Ascending aorta (tissue), 2 donors: ENCODE measurements around the gene CLASP1. TPM values are rescaled to one million over a fixed set of nuclear protein-coding genes. Genes with fewer than 3 reads are reported as not detected.

Source experiments
- DNase-seq, 2 donors: peaks; one replicate each; pipeline ENCODE4 v3.0.0-alpha.2; 2019; ENCODE audit warnings: low spot score in 2 of 2
- H3K27ac ChIP-seq, 2 donors: fragments of 200-600 bp; sonication (generic); one replicate each; pipeline ENCODE4 v1.5.1; 2016 to 2017; ENCODE audit warnings: mild to moderate bottlenecking in 1 of 2
- H3K27me3 ChIP-seq: fragments of 200-600 bp; sonication (generic); one replicate; pipeline ENCODE4 v1.5.1; 2017
- H3K36me3 ChIP-seq, 2 donors: fragments of 200-600 bp; sonication (generic); one replicate each; pipeline ENCODE4 v1.5.1; 2016
- H3K4me1 ChIP-seq, 2 donors: fragments of 200-600 bp; sonication (generic); one replicate each; pipeline ENCODE4 v1.5.1; 2016 to 2017; ENCODE audit warnings: mild to moderate bottlenecking in 1 of 2
- H3K4me3 ChIP-seq, 2 donors: fragments of 200-600 bp; sonication (generic); one replicate each; pipeline ENCODE4 v1.5.1; 2016 to 2017; ENCODE audit warnings: mild to moderate bottlenecking in 1 of 2
- H3K9me3 ChIP-seq, 2 donors: fragments of 200-600 bp; sonication (generic); one replicate each; pipeline ENCODE4 v1.5.1; 2016
- intact Hi-C: fragments of 100-400 bp; cut with DNase I; formaldehyde crosslinking; loops from one replicate; pipeline ENCODE4 v1.15.1; 2023
- total RNA-seq: library from RNA; depleted of rRNA; stranded (reverse); fragments of >200 nt; gene quantifications from one replicate; pipeline ENCODE4 v1.1.0, GENCODE V29; 2016
- TF ChIP-seq, protein P1 (sequence below), 3 experiments: fragments of 200-600 bp in 2 of 3; fragments of 450-650 bp in 1 of 3; sonication (generic) in 2 of 3; IDR thresholded peaks; one replicate each; pipeline ENCODE4 v1.5.1; 2016 to 2019; ENCODE audit warnings: antibody characterized with exemption in 3 of 3, mild to moderate bottlenecking in 1 of 3, moderate library complexity in 1 of 3

The CLASP1 gene
- total RNA-seq, 1 donor from 2014 or later = 78.0 TPM

DNA sequence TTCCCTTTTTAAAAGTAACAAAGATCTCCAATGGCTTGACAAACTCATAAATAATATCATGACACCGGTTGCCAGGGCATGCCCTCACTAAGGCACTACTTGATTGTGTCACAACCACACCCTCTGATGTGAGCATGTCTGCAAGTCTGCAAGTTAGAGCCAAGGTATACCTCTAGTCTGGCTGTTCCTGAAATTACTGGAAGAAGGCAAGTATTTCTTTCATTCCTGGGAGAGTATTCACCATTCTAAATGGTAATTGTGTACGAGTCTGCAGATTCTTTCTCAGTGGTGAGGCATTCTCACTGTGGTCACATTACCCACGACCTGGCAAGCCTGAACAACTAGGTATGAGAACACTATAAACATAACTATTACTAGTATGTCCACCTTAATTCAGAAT, 144.3 kb downstream of the CLASP1 start:
- H3K27ac ChIP-seq = no peak overlapping the region
- H3K27me3 ChIP-seq = no peaks in the 10 kb centered on the region
- TF ChIP-seq, protein P1, sequence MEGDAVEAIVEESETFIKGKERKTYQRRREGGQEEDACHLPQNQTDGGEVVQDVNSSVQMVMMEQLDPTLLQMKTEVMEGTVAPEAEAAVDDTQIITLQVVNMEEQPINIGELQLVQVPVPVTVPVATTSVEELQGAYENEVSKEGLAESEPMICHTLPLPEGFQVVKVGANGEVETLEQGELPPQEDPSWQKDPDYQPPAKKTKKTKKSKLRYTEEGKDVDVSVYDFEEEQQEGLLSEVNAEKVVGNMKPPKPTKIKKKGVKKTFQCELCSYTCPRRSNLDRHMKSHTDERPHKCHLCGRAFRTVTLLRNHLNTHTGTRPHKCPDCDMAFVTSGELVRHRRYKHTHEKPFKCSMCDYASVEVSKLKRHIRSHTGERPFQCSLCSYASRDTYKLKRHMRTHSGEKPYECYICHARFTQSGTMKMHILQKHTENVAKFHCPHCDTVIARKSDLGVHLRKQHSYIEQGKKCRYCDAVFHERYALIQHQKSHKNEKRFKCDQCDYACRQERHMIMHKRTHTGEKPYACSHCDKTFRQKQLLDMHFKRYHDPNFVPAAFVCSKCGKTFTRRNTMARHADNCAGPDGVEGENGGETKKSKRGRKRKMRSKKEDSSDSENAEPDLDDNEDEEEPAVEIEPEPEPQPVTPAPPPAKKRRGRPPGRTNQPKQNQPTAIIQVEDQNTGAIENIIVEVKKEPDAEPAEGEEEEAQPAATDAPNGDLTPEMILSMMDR (IDR thresholded peaks at IDR 0.05) = no peak
- DNase-seq = no peak
- intact Hi-C loops = no loop called here
- peaks cover 3 to 40% of the 10 kb centered on the region in 2 donors for H3K36me3 ChIP-seq
- H3K4me1 ChIP-seq = no peaks in the 10 kb centered on the region
- H3K9me3 ChIP-seq = peaks cover 0 to under 1% of the 10 kb centered on the region in 2 donors
- H3K4me3 ChIP-seq = no peak overlapping the region

DNA sequence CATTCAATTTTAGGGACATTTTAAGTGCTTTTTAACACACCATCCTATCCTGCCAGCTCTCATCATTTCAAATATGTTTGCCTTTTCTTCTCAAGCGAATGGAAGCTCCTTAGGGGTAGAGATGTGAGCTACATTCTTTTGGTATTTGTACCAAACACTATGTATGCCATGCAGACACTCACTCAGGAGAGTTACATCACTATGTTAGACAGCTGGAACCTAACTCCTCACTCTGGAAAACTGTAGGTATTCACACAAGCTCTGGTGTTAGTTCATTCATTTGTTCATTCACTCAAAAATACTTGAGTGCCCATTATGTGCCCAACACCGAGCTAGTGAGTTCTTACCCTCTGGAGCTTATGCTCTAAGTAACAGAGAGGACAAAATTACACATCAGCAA, 144.9 kb downstream of the CLASP1 start:
- no peak overlapping the region for H3K4me3 ChIP-seq
- H3K27ac ChIP-seq = no peak overlapping the region
- TF ChIP-seq, protein P1 (IDR thresholded peaks at IDR 0.05) = no peak
- DNase-seq = no peak
- intact Hi-C loops = no loop called here
- H3K9me3 ChIP-seq = peaks cover 0 to 4% of the 10 kb centered on the region in 2 donors
- no peaks in the 10 kb centered on the region for H3K4me1 ChIP-seq
- peaks cover 3 to 43% of the 10 kb centered on the region in 2 donors for H3K36me3 ChIP-seq
- H3K27me3 ChIP-seq = no peaks in the 10 kb centered on the region

DNA sequence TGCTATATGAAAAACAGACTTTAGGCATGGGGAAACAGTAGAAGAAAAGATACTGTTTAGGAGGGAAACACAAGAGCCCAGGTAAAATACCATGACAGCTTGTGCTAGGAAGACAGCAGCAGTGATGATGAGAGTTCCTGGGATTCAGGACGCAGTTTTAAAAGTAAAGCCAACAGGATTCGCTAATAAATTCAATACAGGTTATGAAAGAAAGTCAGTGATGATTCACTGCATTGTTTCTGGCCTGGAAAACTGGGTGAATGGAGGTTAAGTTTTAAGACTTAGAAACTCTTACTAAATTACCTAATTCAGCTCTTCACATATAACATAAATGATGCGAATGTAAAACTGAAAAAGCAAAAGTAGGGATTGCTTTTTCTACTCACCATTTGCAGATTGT, 146.5 kb downstream of the CLASP1 start:
- TF ChIP-seq, protein P1 (IDR thresholded peaks at IDR 0.05) = no peak

DNA sequence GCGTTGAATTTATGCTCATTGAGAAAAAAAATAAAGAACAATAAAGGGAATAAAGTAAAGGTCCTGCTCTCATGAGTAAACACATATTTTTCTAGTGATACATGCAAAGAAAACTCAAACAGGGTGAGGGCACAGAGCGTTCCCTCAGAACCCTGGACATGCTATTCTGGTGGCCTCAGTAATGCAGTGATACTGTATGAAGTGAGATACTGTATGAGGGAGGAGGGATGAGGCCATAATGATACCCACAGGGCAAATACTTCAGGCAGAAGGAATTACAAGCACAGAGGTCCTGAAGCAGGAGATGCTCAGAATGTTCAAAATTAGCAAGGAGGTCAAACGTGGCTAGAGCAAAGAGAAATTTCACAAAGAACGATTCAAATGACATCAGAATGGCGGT, 147.0 kb downstream of the CLASP1 start:
- DNase-seq = no peak
- Histone ChIP-seq H3K36me3 (peaks cover 0 to 35% of the 10 kb centered on the region in 2 donors), H3K27me3 (no peaks in the 10 kb centered on the region), H3K9me3 (peaks cover 0 to 4% of the 10 kb centered on the region in 2 donors), H3K27ac (no peak overlapping the region), H3K4me1 (no peaks in the 10 kb centered on the region), H3K4me3 (no peak overlapping the region)
- intact Hi-C loops = no loop called here
- TF ChIP-seq, protein P1 (IDR thresholded peaks at IDR 0.05) = no peak

More for the DNA sequence above, 146.5 kb downstream of the CLASP1 start:
- Histone ChIP-seq H3K4me1 (no peaks in the 10 kb centered on the region), H3K27me3 (no peaks in the 10 kb centered on the region), H3K9me3 (peaks cover 0 to 4% of the 10 kb centered on the region in 2 donors), H3K36me3 (peaks cover 0 to 35% of the 10 kb centered on the region in 2 donors), H3K4me3 (no peak overlapping the region), H3K27ac (no peak overlapping the region)
- intact Hi-C loops = no loop called here
- DNase-seq = no peak

DNA sequence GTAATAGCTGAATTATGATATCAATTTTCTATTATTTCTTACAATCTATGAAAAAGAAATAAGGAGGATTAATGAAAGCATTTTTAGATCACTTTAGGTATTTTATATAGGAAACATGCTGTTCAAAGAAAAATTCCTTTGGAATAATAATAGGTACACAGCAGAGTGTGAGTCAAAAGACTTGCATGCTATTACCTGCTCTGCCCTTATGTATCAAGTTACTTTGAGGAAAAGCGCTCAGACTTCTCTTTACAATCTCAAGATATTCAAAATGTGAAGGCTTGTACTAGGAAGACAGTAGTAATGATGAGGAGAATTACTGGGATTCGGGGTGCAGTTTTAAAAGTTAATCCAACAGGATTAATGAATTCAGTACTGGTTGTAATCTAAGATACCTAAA, 147.7 kb downstream of the CLASP1 start:
- peaks cover 0 to 4% of the 10 kb centered on the region in 2 donors for H3K9me3 ChIP-seq
- no peaks in the 10 kb centered on the region for H3K27me3 ChIP-seq
- no peaks in the 10 kb centered on the region for H3K4me1 ChIP-seq
- no peak for DNase-seq
- intact Hi-C loops = no loop called here
- TF ChIP-seq, protein P1 (IDR thresholded peaks at IDR 0.05) = no peak
- H3K36me3 ChIP-seq = peaks cover 0 to 35% of the 10 kb centered on the region in 2 donors
- no peak overlapping the region for H3K27ac ChIP-seq
- no peak overlapping the region for H3K4me3 ChIP-seq

DNA sequence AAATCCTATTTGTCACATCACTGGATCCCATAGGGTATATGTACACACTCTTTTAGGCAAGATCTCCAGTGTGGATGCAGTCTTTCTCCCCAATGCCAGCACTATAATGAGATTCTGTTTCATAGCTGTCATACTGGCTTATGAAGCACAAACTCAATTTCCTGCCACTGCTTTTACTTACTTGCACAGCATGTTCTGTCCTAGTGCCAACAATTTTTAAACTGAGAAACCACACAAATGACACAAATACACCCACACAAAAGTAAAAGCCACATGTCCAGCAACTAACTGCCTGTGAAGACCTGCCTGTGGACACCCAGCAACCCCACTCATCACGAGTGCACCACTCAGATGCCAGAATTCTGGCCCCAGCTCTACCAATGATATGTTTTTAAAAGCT, 148.2 kb downstream of the CLASP1 start:
- peaks cover 0 to 35% of the 10 kb centered on the region in 2 donors for H3K36me3 ChIP-seq
- H3K4me3 ChIP-seq = no peak overlapping the region
- H3K27ac ChIP-seq = no peak overlapping the region
- no peak for DNase-seq
- H3K4me1 ChIP-seq = no peaks in the 10 kb centered on the region
- TF ChIP-seq, protein P1 (IDR thresholded peaks at IDR 0.05) = no peak
- H3K27me3 ChIP-seq = no peaks in the 10 kb centered on the region
- intact Hi-C loops = no loop called here
- peaks cover 0 to 4% of the 10 kb centered on the region in 2 donors for H3K9me3 ChIP-seq
